Activated CD4-positive, alpha-beta T cell treated with anti-CD3 and anti-CD28 coated beads, Interleukin-2, amount 10 ng/mL, durations not matched to agents 7 days and 5 days (primary cell): ENCODE data around the gene PLXNA1. TPM values are rescaled to one million over a fixed set of nuclear protein-coding genes. Genes with fewer than 3 reads are reported as not detected.

ENCODE experiments used
- CTCF ChIA-PET: fragments of 350-600 bp; sonication (Branson Sonifier 250); formaldehyde crosslinking; loops from one replicate; lab custom pipeline; 2021; ENCODE audit warnings: antibody characterized with exemption; lab: Charles Lee
- POLR2A ChIA-PET: fragments of 350-600 bp; sonication (Branson Sonifier 250); formaldehyde crosslinking; loops from one replicate; lab custom pipeline; 2021; ENCODE audit warnings: antibody characterized with exemption; lab: Charles Lee
- DNase-seq: peaks from one replicate; pipeline ENCODE4 v3.0.0-alpha.2; 2020
- H3K27ac Mint-ChIP-seq: one replicate; pipeline ENCODE4 v1.8.0; 2021; ENCODE audit warnings: mild to moderate bottlenecking, moderate library complexity, mixed read lengths
- H3K27me3 Mint-ChIP-seq: one replicate; pipeline ENCODE4 v1.8.0; 2021; ENCODE audit warnings: mixed read lengths
- H3K36me3 Mint-ChIP-seq: one replicate; pipeline ENCODE4 v1.8.0; 2021; ENCODE audit warnings: low read depth, mixed read lengths
- H3K4me1 Mint-ChIP-seq: one replicate; pipeline ENCODE4 v1.8.0; 2021; ENCODE audit warnings: mixed read lengths
- H3K4me3 Mint-ChIP-seq: one replicate; pipeline ENCODE4 v1.8.0; 2021; ENCODE audit warnings: mild to moderate bottlenecking, moderate library complexity, mixed read lengths
- H3K9me3 Mint-ChIP-seq: one replicate; pipeline ENCODE4 v1.8.0; 2021; ENCODE audit warnings: mixed read lengths
- total RNA-seq, 2 experiments: library from RNA; stranded (reverse); gene quantifications; one replicate each; pipeline ENCODE4 v1.2.3, GENCODE V29; 2021

PLXNA1 gene
- total RNA-seq, 2 experiments from 2014 or later = 3.8 to 3.9 TPM

- ChIA-PET CTCF (no interaction called here), POLR2A (no interaction called here)
- Mint-ChIP-seq H3K4me3 (no peak overlapping the region), H3K27ac (no peak overlapping the region), H3K9me3 (no peaks in the 10 kb centered on the region), H3K27me3 (no peaks in the 10 kb centered on the region), H3K36me3 (no peaks in the 10 kb centered on the region), H3K4me1 (peaks cover 2% of the 10 kb centered on the region)
- no peak for DNase-seq
Measured at GRCh38 chr3:127026036-127026435, 43.1 kb downstream of the PLXNA1 start.

- DNase-seq = no peak
- POLR2A ChIA-PET = no interaction called here
- H3K27ac Mint-ChIP-seq = no peak overlapping the region
- H3K4me3 Mint-ChIP-seq = no peak overlapping the region
- peaks cover 2% of the 10 kb centered on the region for H3K4me1 Mint-ChIP-seq
- no peaks in the 10 kb centered on the region for H3K36me3 Mint-ChIP-seq
- no peaks in the 10 kb centered on the region for H3K9me3 Mint-ChIP-seq
- CTCF ChIA-PET = no interaction called here
- H3K27me3 Mint-ChIP-seq = no peaks in the 10 kb centered on the region
Measured at GRCh38 chr3:127026661-127027060, 43.7 kb downstream of the PLXNA1 start.

- Mint-ChIP-seq H3K4me3 (no peak overlapping the region), H3K9me3 (no peaks in the 10 kb centered on the region), H3K36me3 (no peaks in the 10 kb centered on the region), H3K27me3 (no peaks in the 10 kb centered on the region), H3K4me1 (peaks cover 2% of the 10 kb centered on the region), H3K27ac (no peak overlapping the region)
- DNase-seq = no peak
- ChIA-PET POLR2A (no interaction called here), CTCF (no interaction called here)
Measured at GRCh38 chr3:127027061-127027735, 44.3 kb downstream of the PLXNA1 start.

- Mint-ChIP-seq H3K4me1 (peaks cover 2% of the 10 kb centered on the region), H3K27me3 (no peaks in the 10 kb centered on the region), H3K27ac (no peak overlapping the region), H3K9me3 (no peaks in the 10 kb centered on the region), H3K36me3 (no peaks in the 10 kb centered on the region), H3K4me3 (no peak overlapping the region)
- POLR2A ChIA-PET = no interaction called here
- DNase-seq = no peak
- CTCF ChIA-PET = no interaction called here
Measured at GRCh38 chr3:127027811-127028548, 45.1 kb downstream of the PLXNA1 start.

- H3K4me3 Mint-ChIP-seq = no peak overlapping the region
- no peaks in the 10 kb centered on the region for H3K27me3 Mint-ChIP-seq
- ChIA-PET POLR2A (no interaction called here), CTCF (interaction anchor here (0.5 kb wide), 1 partner anchor 774 kb away, joined by 3 read pairs; no protein-coding TSS in a partner anchor)
- H3K27ac Mint-ChIP-seq = no peak overlapping the region
- peaks cover 2% of the 10 kb centered on the region for H3K4me1 Mint-ChIP-seq
- no peak for DNase-seq
- H3K9me3 Mint-ChIP-seq = no peaks in the 10 kb centered on the region
- no peaks in the 10 kb centered on the region for H3K36me3 Mint-ChIP-seq
Measured at GRCh38 chr3:127028781-127029657, 46.1 kb downstream of the PLXNA1 start.

GRCh38 chr3:127029658-127030507 lies 47.0 kb downstream of the PLXNA1 start:
- Mint-ChIP-seq H3K4me3 (no peak overlapping the region), H3K4me1 (peaks cover 2% of the 10 kb centered on the region), H3K36me3 (no peaks in the 10 kb centered on the region), H3K27me3 (no peaks in the 10 kb centered on the region), H3K9me3 (no peaks in the 10 kb centered on the region), H3K27ac (no peak overlapping the region)
- POLR2A ChIA-PET = no interaction called here
- CTCF ChIA-PET = no interaction called here
- DNase-seq = no peak

- no peak for DNase-seq
- H3K4me3 Mint-ChIP-seq = no peak overlapping the region
- ChIA-PET CTCF (no interaction called here), POLR2A (no interaction called here)
- no peak overlapping the region for H3K27ac Mint-ChIP-seq
- H3K27me3 Mint-ChIP-seq = no peaks in the 10 kb centered on the region
- H3K36me3 Mint-ChIP-seq = no peaks in the 10 kb centered on the region
- H3K4me1 Mint-ChIP-seq = no peaks in the 10 kb centered on the region
- no peaks in the 10 kb centered on the region for H3K9me3 Mint-ChIP-seq
Measured at GRCh38 chr3:127030508-127031412, 47.8 kb downstream of the PLXNA1 start.

- Mint-ChIP-seq H3K4me1 (no peaks in the 10 kb centered on the region), H3K36me3 (no peaks in the 10 kb centered on the region), H3K27me3 (no peaks in the 10 kb centered on the region), H3K4me3 (no peak overlapping the region), H3K27ac (peak overlapping the region; percentile 36), H3K9me3 (no peaks in the 10 kb centered on the region)
- no peak for DNase-seq
- ChIA-PET POLR2A (no interaction called here), CTCF (no interaction called here)
Measured at GRCh38 chr3:127031413-127031810, 48.5 kb downstream of the PLXNA1 start.

GRCh38 chr3:127031845-127032244 lies 48.9 kb downstream of the PLXNA1 start:
- ChIA-PET POLR2A (no interaction called here), CTCF (no interaction called here)
- H3K27ac Mint-ChIP-seq = no peak overlapping the region
- no peaks in the 10 kb centered on the region for H3K4me1 Mint-ChIP-seq
- DNase-seq = no peak
- H3K27me3 Mint-ChIP-seq = no peaks in the 10 kb centered on the region
- H3K9me3 Mint-ChIP-seq = no peaks in the 10 kb centered on the region
- H3K36me3 Mint-ChIP-seq = no peaks in the 10 kb centered on the region
- no peak overlapping the region for H3K4me3 Mint-ChIP-seq

- Mint-ChIP-seq H3K9me3 (no peaks in the 10 kb centered on the region), H3K36me3 (no peaks in the 10 kb centered on the region), H3K4me3 (no peak overlapping the region), H3K4me1 (no peaks in the 10 kb centered on the region), H3K27ac (no peak overlapping the region), H3K27me3 (no peaks in the 10 kb centered on the region)
- CTCF ChIA-PET = no interaction called here
- no peak for DNase-seq
- POLR2A ChIA-PET = no interaction called here
Measured at GRCh38 chr3:127032296-127032990, 49.5 kb downstream of the PLXNA1 start.
